Measurements from ENCODE around the gene P4HB. TPM values are rescaled to one million over a fixed set of nuclear protein-coding genes. Genes with fewer than 3 reads are reported as not detected.

P4HB gene
- 177 TPM for polyA plus RNA-seq

GRCh38 chr17:81859906-81860755, at the start of gene P4HB:
P4HB (minus strand) TSS chr17:81860535; CDS start chr17:81860471, 64 bp downstream.
- Mint-ChIP-seq H3K4me3 (peak within 1 kb of the TSS; percentile 89 to 97 (median 94)), H3K4me1 (peaks cover 8 to 19% (median 15%) of the 10 kb centered on the region in 3 donors), H3K36me3 (peaks cover 2% of the 10 kb centered on the region), H3K27ac (peak within 1 kb of the TSS; percentile 95 to 99 (median 98)), H3K9me3 (no peaks in the 10 kb centered on the region), H3K27me3 (peaks cover 3% of the 10 kb centered on the region)

DNA sequence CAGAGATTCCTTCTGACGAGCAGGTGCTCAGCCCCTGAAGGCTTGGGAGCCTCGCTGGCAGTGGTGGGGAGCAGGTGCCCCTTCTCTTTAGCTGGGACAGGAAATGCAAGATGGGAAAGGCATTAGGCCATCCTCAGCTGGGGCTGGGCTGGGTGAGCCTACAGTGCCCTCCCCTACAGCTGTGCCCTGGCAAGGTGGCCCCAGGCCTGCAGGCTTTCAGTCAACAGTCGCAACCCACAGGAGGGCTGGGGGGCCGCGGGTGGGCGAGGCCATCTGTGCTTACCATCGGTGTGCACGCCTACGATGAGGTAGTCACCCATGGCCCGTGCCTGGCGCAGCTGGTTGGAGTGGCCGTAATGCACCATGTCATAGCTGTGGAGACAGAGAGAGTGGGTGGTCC, 48.9 kb upstream of the P4HB start:
- Mint-ChIP-seq H3K36me3 (no peaks in the 10 kb centered on the region), H3K9me3 (no peaks in the 10 kb centered on the region), H3K4me1 (peaks cover 2 to 5% (median 4%) of the 10 kb centered on the region in 3 donors), H3K27ac (peak overlapping the region in 1 of 3 donors; percentile 78), H3K4me3 (peak overlapping the region in 3 of 4 donors; percentile 23 to 86 (median 52)), H3K27me3 (no peaks in the 10 kb centered on the region)

GRCh38 chr17:81908793-81909192, 48.5 kb upstream of the P4HB start:
- peak overlapping the region in 2 of 4 donors; percentile 60 to 86 for H3K4me3 Mint-ChIP-seq
- no peaks in the 10 kb centered on the region for H3K27me3 Mint-ChIP-seq
- peaks cover 1 to 5% (median 4%) of the 10 kb centered on the region in 3 donors for H3K4me1 Mint-ChIP-seq
- no peaks in the 10 kb centered on the region for H3K36me3 Mint-ChIP-seq
- H3K27ac Mint-ChIP-seq: peak overlapping the region in 1 of 3 donors; percentile 78
- H3K9me3 Mint-ChIP-seq: no peaks in the 10 kb centered on the region

DNA sequence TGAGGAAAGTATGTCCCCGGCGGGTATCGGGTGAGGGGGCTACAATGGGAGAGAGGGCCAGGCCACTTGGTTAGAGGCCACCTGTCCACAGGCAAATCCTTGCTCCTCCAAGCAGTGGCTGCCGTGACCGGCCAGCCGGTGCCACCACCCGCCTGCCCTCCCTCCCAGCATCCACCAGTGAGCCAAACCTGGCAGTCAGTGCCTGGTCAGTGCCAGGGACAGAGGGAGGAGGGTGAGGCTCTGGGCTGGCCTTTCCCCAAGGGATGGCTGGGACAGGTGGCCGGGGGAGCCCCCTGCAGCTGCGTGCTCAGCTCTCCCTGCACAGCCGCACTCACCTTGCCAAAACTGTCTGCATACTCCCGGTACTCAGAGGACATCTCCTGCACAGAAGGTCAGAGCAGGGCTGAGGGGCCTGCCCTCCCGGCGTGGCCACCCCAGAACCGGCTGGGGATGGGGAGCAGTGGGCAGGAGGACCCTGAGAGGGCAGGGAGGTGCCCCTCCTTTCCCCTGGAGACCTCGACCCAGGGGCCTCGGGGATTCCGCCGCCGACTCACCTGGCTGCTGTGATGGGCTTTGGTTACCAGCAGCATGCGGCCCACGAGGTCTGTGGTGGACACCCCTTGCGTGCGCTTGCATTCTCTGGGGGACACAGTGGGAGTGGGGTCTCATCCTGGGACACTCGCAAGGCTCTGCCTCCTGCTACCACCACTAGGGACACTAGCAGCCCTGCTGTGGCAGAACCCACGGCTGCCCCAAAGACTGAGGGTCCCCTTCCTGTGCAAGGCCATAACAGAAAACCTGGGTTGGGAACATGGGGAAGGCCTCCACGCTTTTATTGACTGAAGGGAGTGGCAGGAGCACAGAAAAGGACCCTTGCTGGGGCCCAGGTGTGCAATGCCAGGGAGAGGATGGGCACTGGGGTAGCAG, 47.1 kb upstream of the P4HB start:
- H3K36me3 Mint-ChIP-seq: no peaks in the 10 kb centered on the region
- H3K4me3 Mint-ChIP-seq: peak overlapping the region in 1 of 4 donors; percentile 32
- no peaks in the 10 kb centered on the region for H3K9me3 Mint-ChIP-seq
- H3K27ac Mint-ChIP-seq: no peak overlapping the region
- H3K27me3 Mint-ChIP-seq: peaks cover 2% of the 10 kb centered on the region
- no peaks in the 10 kb centered on the region for H3K4me1 Mint-ChIP-seq

- Mint-ChIP-seq H3K9me3 (no peaks in the 10 kb centered on the region), H3K27ac (no peak overlapping the region), H3K36me3 (no peaks in the 10 kb centered on the region), H3K27me3 (peaks cover 2% of the 10 kb centered on the region), H3K4me1 (no peaks in the 10 kb centered on the region), H3K4me3 (no peak overlapping the region)
These were observed 46.3 kb upstream of the P4HB start for GRCh38 chr17:81906476-81907218.

- peaks cover 2% of the 10 kb centered on the region for H3K36me3 Mint-ChIP-seq
- no peak overlapping the region for H3K4me3 Mint-ChIP-seq
- H3K4me1 Mint-ChIP-seq: peaks cover 2 to 4% (median 4%) of the 10 kb centered on the region in 3 donors
- H3K27me3 Mint-ChIP-seq: peaks cover 5% of the 10 kb centered on the region
- no peak overlapping the region for H3K27ac Mint-ChIP-seq
- H3K9me3 Mint-ChIP-seq: no peaks in the 10 kb centered on the region
These were observed 45.7 kb upstream of the P4HB start for GRCh38 chr17:81905993-81906392.

GRCh38 chr17:81905424-81905875, 45.1 kb upstream of the P4HB start:
- H3K36me3 Mint-ChIP-seq: peaks cover 5% of the 10 kb centered on the region
- H3K27me3 Mint-ChIP-seq: peaks cover 9% of the 10 kb centered on the region
- H3K9me3 Mint-ChIP-seq: no peaks in the 10 kb centered on the region
- H3K4me1 Mint-ChIP-seq: peaks cover 3 to 8% (median 5%) of the 10 kb centered on the region in 3 donors
- no peak overlapping the region for H3K4me3 Mint-ChIP-seq
- no peak overlapping the region for H3K27ac Mint-ChIP-seq

GRCh38 chr17:81904600-81905423, 44.5 kb upstream of the P4HB start:
- H3K27me3 Mint-ChIP-seq: peaks cover 13% of the 10 kb centered on the region
- H3K36me3 Mint-ChIP-seq: peaks cover 9% of the 10 kb centered on the region
- no peak overlapping the region for H3K27ac Mint-ChIP-seq
- H3K4me1 Mint-ChIP-seq: peaks cover 3 to 8% (median 5%) of the 10 kb centered on the region in 3 donors
- no peaks in the 10 kb centered on the region for H3K9me3 Mint-ChIP-seq
- no peak overlapping the region for H3K4me3 Mint-ChIP-seq

GRCh38 chr17:81903896-81904599, 43.7 kb upstream of the P4HB start:
- H3K27ac Mint-ChIP-seq: no peak overlapping the region
- H3K9me3 Mint-ChIP-seq: no peaks in the 10 kb centered on the region
- peaks cover 3 to 8% (median 5%) of the 10 kb centered on the region in 3 donors for H3K4me1 Mint-ChIP-seq
- H3K27me3 Mint-ChIP-seq: peaks cover 13% of the 10 kb centered on the region
- no peak overlapping the region for H3K4me3 Mint-ChIP-seq
- peaks cover 9% of the 10 kb centered on the region for H3K36me3 Mint-ChIP-seq

- peak overlapping the region in 1 of 4 donors; percentile 28 for H3K4me3 Mint-ChIP-seq
- no peak overlapping the region for H3K27ac Mint-ChIP-seq
- H3K27me3 Mint-ChIP-seq: peaks cover 13% of the 10 kb centered on the region
These were observed 43.1 kb upstream of the P4HB start for GRCh38 chr17:81903415-81903831.

DNA sequence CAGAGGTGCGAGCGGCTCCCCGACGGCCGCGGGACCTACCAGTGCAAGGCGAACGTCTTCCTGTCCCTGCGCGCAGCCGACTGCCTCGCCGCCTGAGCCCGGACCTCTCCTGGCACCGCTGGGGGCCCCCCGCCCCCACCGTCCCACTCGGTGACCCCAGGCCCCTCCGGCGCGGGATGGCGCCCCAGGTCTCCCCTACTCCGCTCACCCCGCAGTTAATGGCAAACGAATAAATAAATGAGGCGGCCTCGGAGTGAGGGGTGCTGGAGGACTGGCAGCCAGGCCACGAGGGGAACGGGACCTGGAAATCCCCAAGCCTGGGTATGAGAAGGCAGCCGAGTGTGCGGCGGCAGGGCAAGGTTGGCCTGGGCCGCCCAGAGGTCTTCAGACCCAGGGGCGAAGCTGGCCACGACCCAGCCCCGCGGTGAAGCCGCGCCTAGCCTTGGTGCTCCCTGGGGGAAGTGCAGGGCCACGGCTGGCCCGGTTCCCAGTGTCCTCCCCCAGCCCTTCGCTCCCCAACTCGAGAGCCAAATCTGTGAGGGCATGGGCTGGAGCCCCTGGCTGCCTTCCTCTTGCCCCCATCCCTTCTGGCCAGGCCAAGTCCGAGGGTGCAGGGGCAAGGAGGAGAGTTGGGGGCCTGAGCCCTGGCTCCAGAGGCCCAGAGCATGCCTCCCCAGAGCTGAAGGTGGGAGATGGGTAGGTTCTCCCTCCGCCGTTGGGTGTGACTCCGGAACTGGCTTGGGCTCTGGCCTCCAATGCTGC, 42.5 kb upstream of the P4HB start:
- Mint-ChIP-seq H3K4me1 (peaks cover 3 to 8% (median 5%) of the 10 kb centered on the region in 3 donors), H3K36me3 (peaks cover 9% of the 10 kb centered on the region)

More at GRCh38 chr17:81903415-81903831, 43.1 kb upstream of the P4HB start:
- Mint-ChIP-seq H3K9me3 (no peaks in the 10 kb centered on the region), H3K36me3 (peaks cover 9% of the 10 kb centered on the region), H3K4me1 (peaks cover 3 to 8% (median 5%) of the 10 kb centered on the region in 3 donors)

DNA sequence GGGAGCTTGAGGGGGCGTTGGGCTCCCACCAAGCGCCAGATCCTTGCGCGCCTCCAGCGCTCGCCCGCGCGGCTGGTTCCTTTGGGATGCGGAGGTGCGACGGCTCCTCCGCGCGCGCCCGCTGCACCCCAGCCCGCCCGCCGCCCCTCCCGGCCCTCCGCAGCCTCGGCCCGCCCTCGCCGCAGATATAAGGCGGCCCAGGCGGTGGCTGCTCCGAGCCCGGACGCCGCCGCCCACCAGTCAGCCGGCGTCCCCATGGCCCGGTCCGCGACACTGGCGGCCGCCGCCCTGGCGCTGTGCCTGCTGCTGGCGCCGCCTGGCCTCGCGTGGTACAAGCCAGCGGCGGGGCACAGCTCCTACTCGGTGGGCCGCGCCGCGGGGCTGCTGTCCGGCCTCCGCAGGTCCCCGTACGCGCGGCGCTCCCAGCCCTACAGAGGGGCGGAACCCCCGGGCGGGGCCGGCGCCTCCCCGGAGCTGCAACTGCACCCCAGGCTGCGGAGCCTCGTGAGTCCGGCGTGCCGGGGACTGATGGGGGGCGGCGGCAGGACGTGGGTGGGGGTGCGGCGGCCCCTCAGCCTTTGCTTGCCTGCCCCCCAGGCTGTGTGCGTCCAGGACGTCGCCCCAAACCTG, 41.8 kb upstream of the P4HB start, which contains the start of gene NPB:
NPB (plus strand) TSS at position 216 of the 630 bp plus-strand sequence; CDS start at position 256, 40 bp downstream.
- peaks cover 13% of the 10 kb centered on the region for H3K27me3 Mint-ChIP-seq
- peaks cover 9% of the 10 kb centered on the region for H3K36me3 Mint-ChIP-seq
- H3K27ac Mint-ChIP-seq: no peak within 1 kb of the TSS
- H3K4me3 Mint-ChIP-seq: peak within 1 kb of the TSS in 2 of 4 donors; percentile 27 to 39
- H3K4me1 Mint-ChIP-seq: peaks cover 3 to 8% (median 5%) of the 10 kb centered on the region in 3 donors
- H3K9me3 Mint-ChIP-seq: no peaks in the 10 kb centered on the region

More for the DNA sequence above, 42.5 kb upstream of the P4HB start:
- Mint-ChIP-seq H3K27me3 (peaks cover 13% of the 10 kb centered on the region), H3K4me3 (no peak overlapping the region), H3K9me3 (no peaks in the 10 kb centered on the region), H3K27ac (no peak overlapping the region)

Measured in IgD-negative memory B cell (primary cell).